Keratinocyte (primary cell): Measurements from ENCODE around the gene TNC.

Experiments
- CTCF ChIP-seq, 3 experiments: IDR thresholded peaks in 1 of 3; conservative IDR thresholded peaks in 1 of 3; optimal IDR thresholded peaks in 1 of 3; 2 replicates in 2 of 3; 3 replicates in 1 of 3; pipeline versions ENCODE3 to v1.5.1; 2011; ENCODE audit warnings: low read length in 3 of 3, mild to moderate bottlenecking in 3 of 3, moderate library complexity in 2 of 3, control low read depth in 1 of 3, inconsistent platforms in 1 of 3; ENCODE audit not compliant: insufficient read depth in 2 of 3; ENCODE audit errors: extremely low read depth in 1 of 3
- EZH2 ChIP-seq: IDR thresholded peaks from one replicate; pipeline ENCODE4 v1.6.1; 2012; ENCODE audit warnings: inconsistent platforms, mild to moderate bottlenecking, low read length, moderate library complexity

DNA sequence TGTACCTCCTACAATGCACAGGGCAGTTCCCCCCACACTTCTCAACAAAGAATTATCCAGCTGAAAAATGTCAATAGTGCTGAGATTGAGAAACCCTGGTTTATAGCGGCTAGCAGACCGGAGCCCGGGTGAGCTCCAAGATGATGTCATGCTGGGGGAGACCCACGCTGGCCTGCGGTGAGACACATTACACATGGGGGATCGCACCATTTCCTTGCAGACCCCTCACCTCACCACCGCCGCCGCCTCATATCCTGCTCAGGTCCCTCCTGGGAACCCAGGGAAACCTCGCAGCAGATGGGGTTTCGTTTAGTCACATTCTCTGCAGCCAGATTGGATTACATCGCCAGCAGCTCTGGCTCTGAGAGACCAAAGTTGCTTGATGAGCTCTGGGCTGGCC lies 14.7 kb upstream of the TNC start:
- TF ChIP-seq CTCF (optimal IDR thresholded peaks at IDR 0.05 in 1 of 3, IDR thresholded peaks at IDR 0.05 in 1 of 3, conservative IDR thresholded peaks at IDR 0.05 in 1 of 3; ENCODE audit: extremely low read depth in 1 of 3, insufficient read depth in 2 of 3, low read length in 3 of 3) (no peak), EZH2 (no peak)
